ENCODE results near the gene RAVER1. TPM values are rescaled to one million over a fixed set of nuclear protein-coding genes. Genes with fewer than 3 reads are reported as not detected.

The RAVER1 gene
- total and polyA plus RNA-seq, 2 of the 13 experiments (the other 11 are each of a cell fraction or from before 2014, with no cell fraction given): 3.6 to 7.9 TPM

DNA sequence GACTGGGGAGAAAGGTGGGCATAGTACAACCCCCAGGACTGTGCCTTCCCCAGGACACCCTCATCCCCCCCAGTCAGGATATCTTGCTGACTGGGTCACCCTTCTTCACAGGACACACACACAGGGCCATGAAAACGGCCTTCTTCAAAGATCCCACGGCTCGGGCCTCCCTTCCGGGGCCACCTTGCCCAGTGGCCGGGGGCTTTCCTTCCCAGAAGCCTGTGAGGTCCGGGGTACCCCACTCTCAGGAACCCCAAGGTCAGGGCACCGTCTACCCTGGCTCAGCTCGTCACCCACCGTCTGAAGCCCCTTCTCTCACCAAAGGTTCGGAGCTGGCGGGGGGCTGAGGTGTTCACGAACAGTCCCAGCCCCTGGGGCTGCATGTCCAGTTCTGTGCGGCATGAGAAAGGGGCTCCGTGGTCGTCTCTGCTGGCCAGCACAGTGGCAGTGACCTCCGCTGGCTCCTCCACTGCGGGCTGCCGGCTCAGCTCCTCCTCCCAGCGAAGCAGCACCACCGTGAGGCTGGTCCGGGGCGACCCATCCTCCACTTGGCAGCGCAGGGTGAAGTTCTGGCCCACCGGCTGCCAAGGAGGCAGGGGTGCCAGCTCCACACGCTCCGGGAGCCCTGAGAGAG, 2.1 kb upstream of the RAVER1 start (continued):
- TF ChIP-seq, protein P1, sequence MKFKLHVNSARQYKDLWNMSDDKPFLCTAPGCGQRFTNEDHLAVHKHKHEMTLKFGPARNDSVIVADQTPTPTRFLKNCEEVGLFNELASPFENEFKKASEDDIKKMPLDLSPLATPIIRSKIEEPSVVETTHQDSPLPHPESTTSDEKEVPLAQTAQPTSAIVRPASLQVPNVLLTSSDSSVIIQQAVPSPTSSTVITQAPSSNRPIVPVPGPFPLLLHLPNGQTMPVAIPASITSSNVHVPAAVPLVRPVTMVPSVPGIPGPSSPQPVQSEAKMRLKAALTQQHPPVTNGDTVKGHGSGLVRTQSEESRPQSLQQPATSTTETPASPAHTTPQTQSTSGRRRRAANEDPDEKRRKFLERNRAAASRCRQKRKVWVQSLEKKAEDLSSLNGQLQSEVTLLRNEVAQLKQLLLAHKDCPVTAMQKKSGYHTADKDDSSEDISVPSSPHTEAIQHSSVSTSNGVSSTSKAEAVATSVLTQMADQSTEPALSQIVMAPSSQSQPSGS (CRISPR knock-in tag; IDR thresholded peaks at IDR 0.05): no peak
- TF ChIP-seq EP300 (IDR thresholded peaks at IDR 0.05; ENCODE audit: low read depth in 2 of 2, low read length in 2 of 2): no peak
- no peak for TF ChIP-seq EP300 (CRISPR knock-in tag; IDR thresholded peaks at IDR 0.05; ENCODE audit: borderline replicate concordance)
- no peak for TF ChIP-seq CEBPG (CRISPR knock-in tag; IDR thresholded peaks at IDR 0.05)
- TF ChIP-seq ZNF883 (CRISPR knock-in tag; IDR thresholded peaks at IDR 0.05; ENCODE audit: not compliant biosample characterization): no peak
- TF ChIP-seq, protein P2, sequence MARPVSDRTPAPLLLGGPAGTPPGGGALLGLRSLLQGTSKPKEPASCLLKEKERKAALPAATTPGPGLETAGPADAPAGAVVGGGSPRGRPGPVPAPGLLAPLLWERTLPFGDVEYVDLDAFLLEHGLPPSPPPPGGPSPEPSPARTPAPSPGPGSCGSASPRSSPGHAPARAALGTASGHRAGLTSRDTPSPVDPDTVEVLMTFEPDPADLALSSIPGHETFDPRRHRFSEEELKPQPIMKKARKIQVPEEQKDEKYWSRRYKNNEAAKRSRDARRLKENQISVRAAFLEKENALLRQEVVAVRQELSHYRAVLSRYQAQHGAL (CRISPR knock-in tag; IDR thresholded peaks at IDR 0.05; ENCODE audit: not compliant biosample characterization): no peak
- no peak for TF ChIP-seq ZNF737 (CRISPR knock-in tag; IDR thresholded peaks at IDR 0.05; ENCODE audit: borderline replicate concordance)
- TF ChIP-seq ZNF619 (CRISPR knock-in tag; IDR thresholded peaks at IDR 0.05): no peak
- no peak for TF ChIP-seq KLF12 (CRISPR knock-in tag; IDR thresholded peaks at IDR 0.05; ENCODE audit: borderline replicate concordance)
- no peak for TF ChIP-seq MAF1 (CRISPR knock-in tag; IDR thresholded peaks at IDR 0.05; ENCODE audit: borderline replicate concordance)
- TF ChIP-seq, protein P3, sequence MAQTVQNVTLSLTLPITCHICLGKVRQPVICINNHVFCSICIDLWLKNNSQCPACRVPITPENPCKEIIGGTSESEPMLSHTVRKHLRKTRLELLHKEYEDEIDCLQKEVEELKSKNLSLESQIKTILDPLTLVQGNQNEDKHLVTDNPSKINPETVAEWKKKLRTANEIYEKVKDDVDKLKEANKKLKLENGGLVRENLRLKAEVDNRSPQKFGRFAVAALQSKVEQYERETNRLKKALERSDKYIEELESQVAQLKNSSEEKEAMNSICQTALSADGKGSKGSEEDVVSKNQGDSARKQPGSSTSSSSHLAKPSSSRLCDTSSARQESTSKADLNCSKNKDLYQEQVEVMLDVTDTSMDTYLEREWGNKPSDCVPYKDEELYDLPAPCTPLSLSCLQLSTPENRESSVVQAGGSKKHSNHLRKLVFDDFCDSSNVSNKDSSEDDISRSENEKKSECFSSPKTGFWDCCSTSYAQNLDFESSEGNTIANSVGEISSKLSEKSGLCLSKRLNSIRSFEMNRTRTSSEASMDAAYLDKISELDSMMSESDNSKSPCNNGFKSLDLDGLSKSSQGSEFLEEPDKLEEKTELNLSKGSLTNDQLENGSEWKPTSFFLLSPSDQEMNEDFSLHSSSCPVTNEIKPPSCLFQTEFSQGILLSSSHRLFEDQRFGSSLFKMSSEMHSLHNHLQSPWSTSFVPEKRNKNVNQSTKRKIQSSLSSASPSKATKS (CRISPR knock-in tag; IDR thresholded peaks at IDR 0.05): no peak
- peak; percentile 59; the same call in 1 of the 2 replicates for TF ChIP-seq IRF2 (CRISPR knock-in tag; IDR thresholded peaks at IDR 0.05)
- TF ChIP-seq WIZ (CRISPR knock-in tag; IDR thresholded peaks at IDR 0.05): no peak
- 0 out of 2 replicates have a peak, but pooled peaks have one; percentile 37 for TF ChIP-seq ZNF296 (CRISPR knock-in tag; conservative IDR thresholded peaks at IDR 0.05)
- TF ChIP-seq, protein P4, sequence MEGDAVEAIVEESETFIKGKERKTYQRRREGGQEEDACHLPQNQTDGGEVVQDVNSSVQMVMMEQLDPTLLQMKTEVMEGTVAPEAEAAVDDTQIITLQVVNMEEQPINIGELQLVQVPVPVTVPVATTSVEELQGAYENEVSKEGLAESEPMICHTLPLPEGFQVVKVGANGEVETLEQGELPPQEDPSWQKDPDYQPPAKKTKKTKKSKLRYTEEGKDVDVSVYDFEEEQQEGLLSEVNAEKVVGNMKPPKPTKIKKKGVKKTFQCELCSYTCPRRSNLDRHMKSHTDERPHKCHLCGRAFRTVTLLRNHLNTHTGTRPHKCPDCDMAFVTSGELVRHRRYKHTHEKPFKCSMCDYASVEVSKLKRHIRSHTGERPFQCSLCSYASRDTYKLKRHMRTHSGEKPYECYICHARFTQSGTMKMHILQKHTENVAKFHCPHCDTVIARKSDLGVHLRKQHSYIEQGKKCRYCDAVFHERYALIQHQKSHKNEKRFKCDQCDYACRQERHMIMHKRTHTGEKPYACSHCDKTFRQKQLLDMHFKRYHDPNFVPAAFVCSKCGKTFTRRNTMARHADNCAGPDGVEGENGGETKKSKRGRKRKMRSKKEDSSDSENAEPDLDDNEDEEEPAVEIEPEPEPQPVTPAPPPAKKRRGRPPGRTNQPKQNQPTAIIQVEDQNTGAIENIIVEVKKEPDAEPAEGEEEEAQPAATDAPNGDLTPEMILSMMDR (CRISPR knock-in tag; IDR thresholded peaks at IDR 0.05): peak; percentile 83
- TF ChIP-seq GPN1 (CRISPR knock-in tag; IDR thresholded peaks at IDR 0.05; ENCODE audit: borderline replicate concordance): no peak
- TF ChIP-seq, protein P5, sequence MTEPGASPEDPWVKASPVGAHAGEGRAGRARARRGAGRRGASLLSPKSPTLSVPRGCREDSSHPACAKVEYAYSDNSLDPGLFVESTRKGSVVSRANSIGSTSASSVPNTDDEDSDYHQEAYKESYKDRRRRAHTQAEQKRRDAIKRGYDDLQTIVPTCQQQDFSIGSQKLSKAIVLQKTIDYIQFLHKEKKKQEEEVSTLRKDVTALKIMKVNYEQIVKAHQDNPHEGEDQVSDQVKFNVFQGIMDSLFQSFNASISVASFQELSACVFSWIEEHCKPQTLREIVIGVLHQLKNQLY (CRISPR knock-in tag; IDR thresholded peaks at IDR 0.05): no peak
- TF ChIP-seq, protein P6, sequence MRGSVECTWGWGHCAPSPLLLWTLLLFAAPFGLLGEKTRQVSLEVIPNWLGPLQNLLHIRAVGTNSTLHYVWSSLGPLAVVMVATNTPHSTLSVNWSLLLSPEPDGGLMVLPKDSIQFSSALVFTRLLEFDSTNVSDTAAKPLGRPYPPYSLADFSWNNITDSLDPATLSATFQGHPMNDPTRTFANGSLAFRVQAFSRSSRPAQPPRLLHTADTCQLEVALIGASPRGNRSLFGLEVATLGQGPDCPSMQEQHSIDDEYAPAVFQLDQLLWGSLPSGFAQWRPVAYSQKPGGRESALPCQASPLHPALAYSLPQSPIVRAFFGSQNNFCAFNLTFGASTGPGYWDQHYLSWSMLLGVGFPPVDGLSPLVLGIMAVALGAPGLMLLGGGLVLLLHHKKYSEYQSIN (CRISPR knock-in tag; IDR thresholded peaks at IDR 0.05; ENCODE audit: borderline replicate concordance): no peak

Data from HepG2 (cell line).